ENCODE results near the gene GLI3.

GRCh38 chr7:42065942-42066341, 171.1 kb downstream of the GLI3 start:
- no peak for TF ChIP-seq CTCF (conservative IDR thresholded peaks at IDR 0.05; ENCODE audit: low read length)
- no peak for TF ChIP-seq EZH2phosphoT487 (IDR thresholded peaks at IDR 0.05; ENCODE audit: borderline replicate concordance)

Data from Loucy (cell line).